IMR-90 (cell line): ENCODE results near the gene SMIM12. TPM values are rescaled to one million over a fixed set of nuclear protein-coding genes. Genes with fewer than 3 reads are reported as not detected.

ENCODE experiments used
- ATAC-seq: fragments of 200-7000 bp; cut with Tn5 transposase; 2 replicates; pipeline ENCODE4 v1.9.1; 2020; ENCODE audit warnings: low read depth, mild to moderate bottlenecking, moderate library complexity
- BruUV-seq: library from RNA; stranded (reverse); fragments of 400-500 nt; replicated peaks from 2 replicates; lab custom pipeline; 2021; lab: Mats Ljungman, UMichigan
- CTCF ChIA-PET: fragments of 300-600 bp; formaldehyde crosslinking; extraction: SDS; loops from one replicate; lab custom pipeline; 2021; ENCODE audit warnings: antibody characterized with exemption; lab: Yijun Ruan, JAX
- POLR2A ChIA-PET: fragments of 300-600 bp; sonication (Branson Sonifier 250); formaldehyde crosslinking; loops from one replicate; lab custom pipeline; 2022; ENCODE audit warnings: antibody characterized with exemption; ENCODE audit not compliant: unreplicated experiment; lab: Charles Lee
- DNase-seq: peaks from one replicate; pipeline ENCODE4 v3.0.0; 2013
- H2AFZ ChIP-seq: replicated peaks from 2 replicates; pipeline ENCODE3; 2013; ENCODE audit warnings: low read length, mild to moderate bottlenecking; ENCODE audit not compliant: poor library complexity
- H2AK5ac ChIP-seq: 2 replicates; pipeline ENCODE4 v1.6.1; 2013; ENCODE audit warnings: low read depth, low read length, inconsistent platforms
- H2AK9ac ChIP-seq: replicated peaks from 2 replicates; pipeline ENCODE3; 2013; ENCODE audit warnings: mild to moderate bottlenecking, low read depth, low read length, moderate library complexity; ENCODE audit not compliant: poor library complexity
- H2BK120ac ChIP-seq: 2 replicates; pipeline ENCODE4 v1.6.1; 2013; ENCODE audit warnings: low read depth, low read length, inconsistent platforms
- H2BK15ac ChIP-seq: 3 replicates; pipeline ENCODE4 v1.6.1; 2013; ENCODE audit warnings: low read depth, low read length, inconsistent platforms
- H2BK20ac ChIP-seq: 2 replicates; pipeline ENCODE4 v1.6.1; 2013; ENCODE audit warnings: low read depth, mild to moderate bottlenecking, inconsistent platforms, low read length, moderate library complexity
- H2BK5ac ChIP-seq: 2 replicates; pipeline ENCODE4 v1.6.1; 2013; ENCODE audit warnings: mild to moderate bottlenecking, low read depth, low read length, inconsistent platforms; ENCODE audit not compliant: poor library complexity, severe bottlenecking
- H3K14ac ChIP-seq: replicated peaks from 2 replicates; pipeline ENCODE4 v1.6.1; 2013; ENCODE audit warnings: low read depth, low read length, inconsistent platforms
- H3K18ac ChIP-seq: 2 replicates; pipeline ENCODE4 v1.6.1; 2013; ENCODE audit warnings: low read depth, low read length, control low read depth
- H3K23ac ChIP-seq: 2 replicates; pipeline ENCODE4 v1.6.1; 2013; ENCODE audit warnings: low read depth, low read length, inconsistent platforms
- H3K27ac ChIP-seq: 2 replicates; pipeline ENCODE4 v1.5.1; 2013; ENCODE audit warnings: mild to moderate bottlenecking, control low read depth, low read length; ENCODE audit not compliant: insufficient read depth
- H3K27me3 ChIP-seq: 2 replicates; pipeline ENCODE4 v1.6.1; 2013; ENCODE audit warnings: low read length; ENCODE audit not compliant: control insufficient read depth, insufficient read depth
- H3K36me3 ChIP-seq: 2 replicates; pipeline ENCODE4 v1.6.1; 2013; ENCODE audit warnings: low read length, mixed read lengths; ENCODE audit not compliant: control insufficient read depth, insufficient read depth
- H3K4ac ChIP-seq: 2 replicates; pipeline ENCODE4 v1.6.1; 2013; ENCODE audit warnings: low read depth, low read length, inconsistent platforms
- H3K4me1 ChIP-seq: 2 replicates; pipeline ENCODE4 v1.6.1; 2013; ENCODE audit warnings: low read length, mixed read lengths; ENCODE audit not compliant: control insufficient read depth, insufficient read depth
- H3K4me2 ChIP-seq: 2 replicates; pipeline ENCODE4 v1.6.1; 2013; ENCODE audit warnings: low read depth, mild to moderate bottlenecking, control low read depth, low read length, moderate library complexity
- H3K4me3 ChIP-seq: 2 replicates; pipeline ENCODE4 v1.5.1; 2013; ENCODE audit warnings: low read depth, mild to moderate bottlenecking, control low read depth, low read length, moderate library complexity; ENCODE audit not compliant: insufficient read depth
- H3K56ac ChIP-seq: 2 replicates; pipeline ENCODE4 v1.6.1; 2013; ENCODE audit warnings: low read length, inconsistent platforms; ENCODE audit not compliant: insufficient read depth; ENCODE audit errors: extremely low read depth
- H3K79me1 ChIP-seq, 2 experiments: 2 replicates each; pipeline ENCODE4 v1.6.1; 2013; ENCODE audit warnings: low read length in 2 of 2, inconsistent platforms in 1 of 2, low read depth in 1 of 2
- H3K9ac ChIP-seq: 2 replicates; pipeline ENCODE4 v1.6.1; 2013; ENCODE audit warnings: low read depth, low read length, control low read depth
- H3K9me1 ChIP-seq: 2 replicates; pipeline ENCODE4 v1.6.1; 2013; ENCODE audit warnings: low read length, inconsistent platforms; ENCODE audit not compliant: insufficient read depth
- H3K9me3 ChIP-seq: 2 replicates; pipeline ENCODE4 v1.6.1; 2013; ENCODE audit warnings: low read length; ENCODE audit not compliant: control insufficient read depth, insufficient read depth
- H4K20me1 ChIP-seq: 2 replicates; pipeline ENCODE4 v1.6.1; 2013; ENCODE audit warnings: low read length, inconsistent platforms; ENCODE audit not compliant: insufficient read depth
- H4K5ac ChIP-seq: 2 replicates; pipeline ENCODE4 v1.6.1; 2013; ENCODE audit warnings: mild to moderate bottlenecking, low read depth, low read length, control low read depth
- H4K8ac ChIP-seq, 2 experiments: 2 replicates each; pipeline ENCODE4 v1.6.1; 2013; ENCODE audit warnings: low read depth in 2 of 2, low read length in 2 of 2, control low read depth in 1 of 2, inconsistent platforms in 1 of 2
- H4K91ac ChIP-seq: 2 replicates; pipeline ENCODE4 v1.6.1; 2013; ENCODE audit warnings: low read depth, low read length, inconsistent platforms; ENCODE audit not compliant: insufficient read depth
- CEBPB ChIP-seq: IDR thresholded peaks from 2 replicates; pipeline ENCODE4 v1.6.1; 2012; ENCODE audit warnings: low read depth, low read length, improper control_type of control experiment
- FOS ChIP-seq: fragments of 150-350 bp; IDR thresholded peaks from 2 replicates; pipeline ENCODE4 v1.6.1; 2016; ENCODE audit warnings: low read depth, low read length
- MAZ ChIP-seq: IDR thresholded peaks from 2 replicates; pipeline ENCODE4 v1.6.1; 2012; ENCODE audit warnings: low read depth, mild to moderate bottlenecking, low read length, improper control_type of control experiment, moderate library complexity, borderline replicate concordance
- MXI1 ChIP-seq: IDR thresholded peaks from 2 replicates; pipeline ENCODE4 v1.6.1; 2012; ENCODE audit warnings: low read depth, mild to moderate bottlenecking, low read length, moderate library complexity, borderline replicate concordance
- NFE2L2 ChIP-seq: fragments of 150-350 bp; IDR thresholded peaks from 2 replicates; pipeline ENCODE4 v1.6.1; 2016; ENCODE audit warnings: low read depth, mild to moderate bottlenecking, low read length
- POLR2A ChIP-seq: IDR thresholded peaks from 2 replicates; pipeline ENCODE4 v1.6.1; 2012; ENCODE audit warnings: mild to moderate bottlenecking, low read depth, low read length
- RAD21 ChIP-seq: IDR thresholded peaks from 2 replicates; pipeline ENCODE4 v1.6.1; 2012; ENCODE audit warnings: low read length, improper control_type of control experiment
- RCOR1 ChIP-seq: IDR thresholded peaks from 2 replicates; pipeline ENCODE4 v1.6.1; 2012; ENCODE audit warnings: mild to moderate bottlenecking, low read length, improper control_type of control experiment; ENCODE audit not compliant: insufficient replicate concordance
- WGBS, 2 experiments: methylation state at CpG; one replicate each; pipeline versions ENCODE4 v1.1.5 to v1.1.7; 2013; ENCODE audit warnings: missing lambda C conversion rate in 2 of 2; ENCODE audit not compliant: insufficient read length in 1 of 2; ENCODE audit errors: extremely low coverage in 2 of 2; 5-methylcytosine and 5-hydroxymethylcytosine counted together
- dilution Hi-C: fragments of 300-500 bp; cut with HindIII; formaldehyde crosslinking; loops from one replicate; pipeline ENCODE4 v1.14.3; 2018; ENCODE audit warnings: low sequenced_read_pairs; ENCODE audit not compliant: unreplicated experiment
- in situ Hi-C: fragments of 300-500 bp; cut with MboI; formaldehyde crosslinking; loops from 3 replicates; pipeline ENCODE4 v1.14.3; 2019; ENCODE audit warnings: low sequenced_read_pairs, inconsistent platforms, mixed read lengths
- intact Hi-C: fragments of 100-400 bp; cut with micrococcal nuclease; formaldehyde crosslinking; loops from 2 replicates; pipeline ENCODE4 v1.10.0; 2022
- polyA plus RNA-seq, 3 experiments: library from polyadenylated mRNA; depleted of rRNA; stranded (reverse); fragments of >200 nt; gene quantifications; 2 replicates each; pipeline ENCODE4 v1.2.3, GENCODE V29; 2012; ENCODE audit warnings: low replicate concordance in 1 of 3
- total RNA-seq: library from RNA; depleted of rRNA; stranded (reverse); fragments of >200 nt; gene quantifications from 2 replicates; pipeline ENCODE4 v1.2.3, GENCODE V29; 2012
- TF ChIP-seq, protein P1 (sequence below): conservative IDR thresholded peaks from 2 replicates; pipeline ENCODE4 v1.5.1; 2012; ENCODE audit warnings: mild to moderate bottlenecking, low read depth, low read length, improper control_type of control experiment
- TF ChIP-seq, protein P2 (sequence below): fragments of 150-350 bp; IDR thresholded peaks from 2 replicates; pipeline ENCODE4 v1.6.1; 2016; ENCODE audit warnings: low read depth, mild to moderate bottlenecking, low read length, moderate library complexity, borderline replicate concordance
- TF ChIP-seq, protein P3 (sequence below): fragments of 150-350 bp; IDR thresholded peaks from 2 replicates; pipeline ENCODE4 v1.6.1; 2017; ENCODE audit warnings: mild to moderate bottlenecking, antibody characterized with exemption, low read length, low read depth

SMIM12 gene
- total and polyA plus RNA-seq, 2 of the 4 experiments (the other 2 are of a cell fraction): 31.9 to 44.4 TPM

DNA sequence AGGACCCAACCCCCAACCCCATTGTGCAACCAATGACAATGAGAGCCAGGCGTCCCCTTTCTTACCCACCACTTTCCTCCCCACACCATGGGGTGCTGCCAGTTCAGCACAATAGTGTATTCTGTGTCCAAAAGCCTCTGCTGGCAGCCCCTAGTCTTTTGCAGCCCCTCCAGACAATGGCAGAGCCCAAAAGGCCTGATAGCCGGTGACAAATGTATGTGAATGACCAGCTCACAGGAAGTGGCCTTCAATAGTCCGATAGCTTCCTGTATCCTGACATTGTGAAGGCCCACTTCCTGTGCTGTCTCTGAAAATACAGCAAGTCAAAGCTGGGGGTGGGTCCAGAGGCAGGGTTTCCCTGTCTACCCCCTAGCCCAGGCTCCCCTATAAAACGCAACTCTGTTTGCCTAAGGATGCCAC is 16.6 kb downstream of the SMIM12 start (continued):
- TF ChIP-seq MAZ (no peak), FOS (no peak), RAD21 (no peak), CEBPB (no peak)
- TF ChIP-seq, protein P1, sequence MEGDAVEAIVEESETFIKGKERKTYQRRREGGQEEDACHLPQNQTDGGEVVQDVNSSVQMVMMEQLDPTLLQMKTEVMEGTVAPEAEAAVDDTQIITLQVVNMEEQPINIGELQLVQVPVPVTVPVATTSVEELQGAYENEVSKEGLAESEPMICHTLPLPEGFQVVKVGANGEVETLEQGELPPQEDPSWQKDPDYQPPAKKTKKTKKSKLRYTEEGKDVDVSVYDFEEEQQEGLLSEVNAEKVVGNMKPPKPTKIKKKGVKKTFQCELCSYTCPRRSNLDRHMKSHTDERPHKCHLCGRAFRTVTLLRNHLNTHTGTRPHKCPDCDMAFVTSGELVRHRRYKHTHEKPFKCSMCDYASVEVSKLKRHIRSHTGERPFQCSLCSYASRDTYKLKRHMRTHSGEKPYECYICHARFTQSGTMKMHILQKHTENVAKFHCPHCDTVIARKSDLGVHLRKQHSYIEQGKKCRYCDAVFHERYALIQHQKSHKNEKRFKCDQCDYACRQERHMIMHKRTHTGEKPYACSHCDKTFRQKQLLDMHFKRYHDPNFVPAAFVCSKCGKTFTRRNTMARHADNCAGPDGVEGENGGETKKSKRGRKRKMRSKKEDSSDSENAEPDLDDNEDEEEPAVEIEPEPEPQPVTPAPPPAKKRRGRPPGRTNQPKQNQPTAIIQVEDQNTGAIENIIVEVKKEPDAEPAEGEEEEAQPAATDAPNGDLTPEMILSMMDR: no peak

DNA sequence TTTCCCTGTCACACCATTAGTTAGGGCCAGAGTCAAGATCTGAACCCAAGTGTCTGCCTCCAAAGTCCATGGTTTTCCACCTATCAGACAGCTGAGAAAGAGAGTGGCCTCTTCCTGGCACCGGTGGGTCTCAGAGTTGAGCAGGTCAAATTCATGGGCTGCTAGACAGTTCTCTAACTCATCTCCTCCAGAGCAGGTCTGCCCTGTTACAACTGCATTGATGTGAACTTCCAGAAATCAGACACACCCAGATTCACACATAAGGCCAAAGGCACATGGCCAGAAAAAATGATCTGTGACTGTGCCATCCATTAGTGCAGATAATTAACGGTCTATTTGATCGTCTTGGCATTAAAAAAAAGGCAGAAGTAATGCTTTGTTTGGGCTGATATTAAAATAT is 17.5 kb downstream of the SMIM12 start:
- BruUV-seq: no TSS peak
- H3K56ac ChIP-seq: no peak overlapping the region
- H3K4me3 ChIP-seq: no peak overlapping the region
- no peaks in the 10 kb centered on the region; the same call in 1 of the 2 replicates for H3K9me1 ChIP-seq
- H3K4ac ChIP-seq: no peak overlapping the region
- H2BK20ac ChIP-seq: no peak overlapping the region
- WGBS, 2 experiments: no CpG with 5 or more reads among the region's 3 CpGs
- no peak overlapping the region for H2BK5ac ChIP-seq
- H3K18ac ChIP-seq: no peak overlapping the region
- no peak overlapping the region for H2AK5ac ChIP-seq
- no peak overlapping the region for H4K91ac ChIP-seq
- no peaks in the 10 kb centered on the region for H3K27me3 ChIP-seq
- H3K27ac ChIP-seq: no peak overlapping the region
- H3K9ac ChIP-seq: no peak overlapping the region
- no peak overlapping the region for H3K4me2 ChIP-seq
- no peak overlapping the region for H3K14ac ChIP-seq
- no peaks in the 10 kb centered on the region; a peak in 2 of 4 replicates for H3K79me1 ChIP-seq
- DNase-seq (no peak), ATAC-seq (no peak)
- no peak overlapping the region for H4K8ac ChIP-seq
- in situ Hi-C loops: no loop called here
- TF ChIP-seq RAD21 (no peak), MXI1 (no peak), POLR2A (no peak), RCOR1 (no peak), NFE2L2 (no peak)
- TF ChIP-seq, protein P2, sequence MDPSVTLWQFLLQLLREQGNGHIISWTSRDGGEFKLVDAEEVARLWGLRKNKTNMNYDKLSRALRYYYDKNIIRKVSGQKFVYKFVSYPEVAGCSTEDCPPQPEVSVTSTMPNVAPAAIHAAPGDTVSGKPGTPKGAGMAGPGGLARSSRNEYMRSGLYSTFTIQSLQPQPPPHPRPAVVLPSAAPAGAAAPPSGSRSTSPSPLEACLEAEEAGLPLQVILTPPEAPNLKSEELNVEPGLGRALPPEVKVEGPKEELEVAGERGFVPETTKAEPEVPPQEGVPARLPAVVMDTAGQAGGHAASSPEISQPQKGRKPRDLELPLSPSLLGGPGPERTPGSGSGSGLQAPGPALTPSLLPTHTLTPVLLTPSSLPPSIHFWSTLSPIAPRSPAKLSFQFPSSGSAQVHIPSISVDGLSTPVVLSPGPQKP: no peak
- TF ChIP-seq, protein P3, sequence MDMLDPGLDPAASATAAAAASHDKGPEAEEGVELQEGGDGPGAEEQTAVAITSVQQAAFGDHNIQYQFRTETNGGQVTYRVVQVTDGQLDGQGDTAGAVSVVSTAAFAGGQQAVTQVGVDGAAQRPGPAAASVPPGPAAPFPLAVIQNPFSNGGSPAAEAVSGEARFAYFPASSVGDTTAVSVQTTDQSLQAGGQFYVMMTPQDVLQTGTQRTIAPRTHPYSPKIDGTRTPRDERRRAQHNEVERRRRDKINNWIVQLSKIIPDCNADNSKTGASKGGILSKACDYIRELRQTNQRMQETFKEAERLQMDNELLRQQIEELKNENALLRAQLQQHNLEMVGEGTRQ: no peak
- no peaks in the 10 kb centered on the region for H3K36me3 ChIP-seq
- no peaks in the 10 kb centered on the region for H3K9me3 ChIP-seq
- H4K20me1 ChIP-seq: peaks cover 4% of the 10 kb centered on the region
- no peak overlapping the region for H2BK15ac ChIP-seq
- H3K4me1 ChIP-seq: no peaks in the 10 kb centered on the region
- H2AFZ ChIP-seq: no peak overlapping the region
- H2AK9ac ChIP-seq: no peak overlapping the region
- no peak overlapping the region for H2BK120ac ChIP-seq
- intact Hi-C loops: no loop called here
- H4K5ac ChIP-seq: no peak overlapping the region
- H3K23ac ChIP-seq: no peak overlapping the region
- ChIA-PET POLR2A (no interaction called here), CTCF (no interaction called here)
- dilution Hi-C loops: no loop called here
